ENCODE results near the gene YWHAG. TPM values are rescaled to one million over a fixed set of nuclear protein-coding genes. Genes with fewer than 3 reads are reported as not detected.

The YWHAG gene
- total and polyA plus RNA-seq, 9 of the 15 experiments (the other 6 are each of a cell fraction or from before 2014, with no cell fraction given): 30.4 to 246 (median 94.5) TPM

- TF ChIP-seq GATAD2B (IDR thresholded peaks at IDR 0.05; ENCODE audit: borderline replicate concordance) (no peak), CEBPG (CRISPR knock-in tag; IDR thresholded peaks at IDR 0.05) (no peak), CEBPG (tag; conservative IDR thresholded peaks at IDR 0.05 in 1 of 2, IDR thresholded peaks at IDR 0.05 in 1 of 2) (peak; percentile 42 to 50; a peak in 3 of 4 replicates), ZFX (CRISPR knock-in tag; IDR thresholded peaks at IDR 0.05) (0 out of 2 replicates have a peak, but pooled peaks have one; percentile 5), KDM2B (CRISPR knock-in tag; IDR thresholded peaks at IDR 0.05) (no peak), ZFP36 (IDR thresholded peaks at IDR 0.05; ENCODE audit: low read depth, low read length, partially characterized antibody) (no peak), RBM22 (IDR thresholded peaks at IDR 0.05; ENCODE audit: low read depth, low read length, poor library complexity, severe bottlenecking) (no peak), ATF6 (CRISPR knock-in tag; IDR thresholded peaks at IDR 0.05) (no peak), CEBPB (tag; IDR thresholded peaks at IDR 0.05) (0 out of 2 replicates have a peak, but pooled peaks have one; percentile 36), ZBTB1 (CRISPR knock-in tag; IDR thresholded peaks at IDR 0.05; ENCODE audit: borderline replicate concordance, low read depth) (no peak), RFX1 (IDR thresholded peaks at IDR 0.05) (no peak), STAT6 (CRISPR knock-in tag; IDR thresholded peaks at IDR 0.05) (0 out of 2 replicates have a peak, but pooled peaks have one; percentile 0), UBTF (IDR thresholded peaks at IDR 0.05; ENCODE audit: borderline replicate concordance in 1 of 2, low read depth in 2 of 2, low read length in 2 of 2) (no peak), PML (IDR thresholded peaks at IDR 0.05; ENCODE audit: low read length) (no peak)
These were observed 38.1 kb upstream of the YWHAG start (continued) for GRCh38 chr7:76396864-76397263.
